Femur (tissue), 1 donor: ENCODE measurements around the gene TMEM217.

Experiments used
- DNase-seq: peaks from one replicate; pipeline ENCODE4 v3.0.0-alpha.2; 2017

TMEM217 gene

GRCh38 chr6:37243131-37243815 is 14.7 kb downstream of the TMEM217 start:
- DNase-seq = no peak

- no peak for DNase-seq
Observed at GRCh38 chr6:37242429-37243052, 15.4 kb downstream of the TMEM217 start.

GRCh38 chr6:37241775-37242428 is 16.0 kb downstream of the TMEM217 start:
- DNase-seq = no peak

GRCh38 chr6:37241131-37241530 is 16.8 kb downstream of the TMEM217 start:
- no peak for DNase-seq

- peak; percentile 94 for DNase-seq
Observed at GRCh38 chr6:37239950-37240713, 17.8 kb downstream of the TMEM217 start.

GRCh38 chr6:37239526-37239925 is 18.4 kb downstream of the TMEM217 start:
- DNase-seq = no peak

GRCh38 chr6:37238381-37238780 is 19.6 kb downstream of the TMEM217 start:
- no peak for DNase-seq

GRCh38 chr6:37237789-37238188 is 20.2 kb downstream of the TMEM217 start:
- no peak for DNase-seq

GRCh38 chr6:37236921-37237320 is 21.0 kb downstream of the TMEM217 start:
- no peak for DNase-seq

- DNase-seq = no peak
Observed at GRCh38 chr6:37233541-37233940, 24.4 kb downstream of the TMEM217 start.

GRCh38 chr6:37232430-37233017 is 25.4 kb downstream of the TMEM217 start:
- no peak for DNase-seq

- DNase-seq = no peak
Observed at GRCh38 chr6:37230104-37230503, 27.8 kb downstream of the TMEM217 start.

GRCh38 chr6:37225350-37226169 is 32.4 kb downstream of the TMEM217 start:
- DNase-seq = no peak

- DNase-seq = no peak
Observed at GRCh38 chr6:37222992-37223391, 35.0 kb downstream of the TMEM217 start.

GRCh38 chr6:37222125-37222967 is 35.6 kb downstream of the TMEM217 start:
- peak; percentile 89 for DNase-seq

GRCh38 chr6:37221585-37222124 is 36.3 kb downstream of the TMEM217 start:
- no peak for DNase-seq

GRCh38 chr6:37218511-37218910 is 39.4 kb downstream of the TMEM217 start:
- no peak for DNase-seq

GRCh38 chr6:37218061-37218460 is 39.9 kb downstream of the TMEM217 start:
- no peak for DNase-seq

- DNase-seq = no peak
Observed at GRCh38 chr6:37212268-37212667, 45.7 kb downstream of the TMEM217 start.

GRCh38 chr6:37210313-37210968 is 47.5 kb downstream of the TMEM217 start:
- peak; percentile 85 for DNase-seq
